Right atrium auricular region (tissue), 2 donors: ENCODE data around the gene EML5. TPM values are rescaled to one million over a fixed set of nuclear protein-coding genes. Genes with fewer than 3 reads are reported as not detected.

Source experiments
- DNase-seq: peaks from one replicate; pipeline ENCODE4 v3.0.0-alpha.2; 2019; ENCODE audit warnings: low spot score
- H3K27ac ChIP-seq, 2 donors: fragments of 200-600 bp; sonication (generic); 1 replicate in 1 of 2; 2 replicates in 1 of 2; pipeline ENCODE4 v1.5.1; 2016 to 2019
- H3K27me3 ChIP-seq, 2 donors: fragments of 200-600 bp; sonication (generic); one replicate each; pipeline versions ENCODE4 v1.5.1 to v1.6.0; 2017 to 2019
- H3K36me3 ChIP-seq: fragments of 200-600 bp; sonication (generic); one replicate; pipeline ENCODE4 v1.5.1; 2016
- H3K4me1 ChIP-seq, 2 donors: fragments of 200-600 bp; sonication (generic); one replicate each; pipeline versions ENCODE4 v1.5.1 to v1.6.0; 2017 to 2019
- H3K4me3 ChIP-seq, 2 donors: fragments of 200-600 bp; sonication (generic); 1 replicate in 1 of 2; 2 replicates in 1 of 2; pipeline ENCODE4 v1.5.1; 2017 to 2019; ENCODE audit warnings: mild to moderate bottlenecking in 1 of 2, moderate library complexity in 1 of 2
- H3K9me3 ChIP-seq, 2 donors: fragments of 200-600 bp; sonication (generic); one replicate each; pipeline ENCODE4 v1.5.1; 2019
- total RNA-seq, 2 donors: library from RNA; depleted of rRNA; stranded (reverse); fragments of >200 nt; gene quantifications; one replicate each; pipeline ENCODE4 v1.1.0, GENCODE V29; 2016
- TF ChIP-seq, protein P1 (sequence below), 2 donors: fragments of 200-600 bp; sonication (generic); IDR thresholded peaks; one replicate each; pipeline ENCODE4 v1.5.1; 2019; ENCODE audit warnings: antibody characterized with exemption in 2 of 2

Gene EML5
- total RNA-seq, 2 donors from 2014 or later, result 0.11 to 0.75 TPM

DNA sequence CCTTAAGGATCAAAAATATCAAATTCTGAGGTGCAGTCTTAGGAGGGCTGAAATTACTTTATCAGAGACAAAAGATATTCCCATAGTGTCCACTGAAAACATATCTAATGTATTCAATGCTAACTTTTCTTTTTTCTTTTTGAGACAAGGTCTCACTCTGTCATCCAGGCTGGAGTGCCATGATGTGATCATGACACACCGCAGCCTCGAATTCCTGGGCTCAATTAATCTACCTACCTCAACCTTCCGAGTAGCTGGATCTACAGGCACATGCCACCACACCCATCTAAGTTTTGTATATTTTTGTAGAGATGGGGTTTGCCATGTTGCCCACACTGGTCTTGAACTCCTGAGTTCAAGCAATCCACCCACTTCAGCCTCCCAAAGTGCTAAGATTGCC is 161.7 kb downstream of the EML5 start:
- no peaks in the 10 kb centered on the region for H3K27me3 ChIP-seq
- H3K4me1 ChIP-seq, result no peaks in the 10 kb centered on the region
- H3K27ac ChIP-seq, result no peak overlapping the region
- TF ChIP-seq, protein P1, sequence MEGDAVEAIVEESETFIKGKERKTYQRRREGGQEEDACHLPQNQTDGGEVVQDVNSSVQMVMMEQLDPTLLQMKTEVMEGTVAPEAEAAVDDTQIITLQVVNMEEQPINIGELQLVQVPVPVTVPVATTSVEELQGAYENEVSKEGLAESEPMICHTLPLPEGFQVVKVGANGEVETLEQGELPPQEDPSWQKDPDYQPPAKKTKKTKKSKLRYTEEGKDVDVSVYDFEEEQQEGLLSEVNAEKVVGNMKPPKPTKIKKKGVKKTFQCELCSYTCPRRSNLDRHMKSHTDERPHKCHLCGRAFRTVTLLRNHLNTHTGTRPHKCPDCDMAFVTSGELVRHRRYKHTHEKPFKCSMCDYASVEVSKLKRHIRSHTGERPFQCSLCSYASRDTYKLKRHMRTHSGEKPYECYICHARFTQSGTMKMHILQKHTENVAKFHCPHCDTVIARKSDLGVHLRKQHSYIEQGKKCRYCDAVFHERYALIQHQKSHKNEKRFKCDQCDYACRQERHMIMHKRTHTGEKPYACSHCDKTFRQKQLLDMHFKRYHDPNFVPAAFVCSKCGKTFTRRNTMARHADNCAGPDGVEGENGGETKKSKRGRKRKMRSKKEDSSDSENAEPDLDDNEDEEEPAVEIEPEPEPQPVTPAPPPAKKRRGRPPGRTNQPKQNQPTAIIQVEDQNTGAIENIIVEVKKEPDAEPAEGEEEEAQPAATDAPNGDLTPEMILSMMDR (IDR thresholded peaks at IDR 0.05), result no peak
- DNase-seq, result no peak
- no peak overlapping the region for H3K4me3 ChIP-seq
- no peaks in the 10 kb centered on the region for H3K36me3 ChIP-seq
- H3K9me3 ChIP-seq, result no peaks in the 10 kb centered on the region

DNA sequence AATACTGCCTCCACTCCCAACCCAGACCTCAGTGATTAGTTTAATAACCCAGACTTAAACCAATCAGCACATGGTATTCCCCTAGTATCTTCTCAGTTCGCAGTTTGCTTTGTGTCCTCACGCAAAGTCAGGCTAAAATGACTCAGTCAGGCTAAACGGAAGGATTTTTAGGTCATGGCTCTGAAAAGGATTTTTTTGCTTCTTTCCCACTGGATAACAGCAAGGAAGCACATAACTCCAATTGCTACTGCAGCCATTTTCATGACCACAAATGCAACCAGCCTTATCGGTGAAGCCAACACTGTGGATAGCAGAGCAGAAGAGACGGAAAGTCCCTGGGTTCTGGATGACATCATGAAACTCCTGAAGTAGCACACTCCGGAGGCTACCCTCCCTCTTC is 162.2 kb downstream of the EML5 start:
- Histone ChIP-seq H3K4me3 (no peak overlapping the region), H3K36me3 (no peaks in the 10 kb centered on the region), H3K27ac (no peak overlapping the region), H3K27me3 (no peaks in the 10 kb centered on the region), H3K9me3 (no peaks in the 10 kb centered on the region), H3K4me1 (no peaks in the 10 kb centered on the region)
- DNase-seq, result no peak
- TF ChIP-seq, protein P1 (IDR thresholded peaks at IDR 0.05), result no peak

DNA sequence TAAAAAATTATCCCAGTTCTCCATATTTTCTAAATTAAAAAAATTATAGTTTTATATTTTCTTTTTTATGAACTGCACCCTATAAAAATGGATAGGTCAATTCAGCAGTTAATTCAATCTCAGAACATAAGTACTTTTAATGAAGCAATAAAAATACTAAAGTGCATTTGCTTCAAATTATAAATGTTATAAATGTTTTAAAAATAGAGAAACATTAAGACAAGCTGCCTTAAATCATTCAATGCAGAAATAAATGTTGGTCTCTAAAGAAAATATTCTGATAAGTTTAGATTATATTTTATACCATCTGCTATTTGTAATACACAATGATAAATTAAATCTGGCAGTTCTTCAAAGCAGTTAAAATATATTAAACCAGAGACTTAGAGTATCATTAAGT is 164.3 kb downstream of the EML5 start:
- no peaks in the 10 kb centered on the region for H3K27me3 ChIP-seq
- H3K9me3 ChIP-seq, result no peaks in the 10 kb centered on the region
- no peaks in the 10 kb centered on the region for H3K4me1 ChIP-seq
- TF ChIP-seq, protein P1 (IDR thresholded peaks at IDR 0.05), result no peak
- no peaks in the 10 kb centered on the region for H3K36me3 ChIP-seq
- DNase-seq, result no peak
- H3K4me3 ChIP-seq, result no peak overlapping the region
- H3K27ac ChIP-seq, result no peak overlapping the region

DNA sequence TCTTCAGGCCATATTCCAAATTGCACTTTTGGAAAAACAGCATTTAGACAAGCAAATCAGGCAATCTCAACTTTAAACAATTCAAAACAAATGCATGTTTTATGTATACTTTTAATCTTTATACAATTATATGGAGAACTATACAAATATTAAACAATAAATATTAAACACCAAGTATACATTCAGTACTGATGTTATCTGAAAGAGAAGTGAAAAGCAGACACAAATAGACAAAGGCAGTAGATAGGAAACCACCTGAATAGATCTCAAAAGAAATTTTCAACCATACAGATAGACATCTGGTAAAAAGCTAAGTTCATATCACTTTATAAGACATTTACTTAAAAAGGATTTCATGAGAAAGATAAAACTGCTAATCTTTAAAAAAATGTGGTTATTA is 164.7 kb downstream of the EML5 start:
- Histone ChIP-seq H3K27me3 (no peaks in the 10 kb centered on the region), H3K36me3 (no peaks in the 10 kb centered on the region), H3K4me1 (no peaks in the 10 kb centered on the region), H3K27ac (no peak overlapping the region), H3K4me3 (no peak overlapping the region), H3K9me3 (no peaks in the 10 kb centered on the region)
- TF ChIP-seq, protein P1 (IDR thresholded peaks at IDR 0.05), result no peak
- DNase-seq, result no peak

DNA sequence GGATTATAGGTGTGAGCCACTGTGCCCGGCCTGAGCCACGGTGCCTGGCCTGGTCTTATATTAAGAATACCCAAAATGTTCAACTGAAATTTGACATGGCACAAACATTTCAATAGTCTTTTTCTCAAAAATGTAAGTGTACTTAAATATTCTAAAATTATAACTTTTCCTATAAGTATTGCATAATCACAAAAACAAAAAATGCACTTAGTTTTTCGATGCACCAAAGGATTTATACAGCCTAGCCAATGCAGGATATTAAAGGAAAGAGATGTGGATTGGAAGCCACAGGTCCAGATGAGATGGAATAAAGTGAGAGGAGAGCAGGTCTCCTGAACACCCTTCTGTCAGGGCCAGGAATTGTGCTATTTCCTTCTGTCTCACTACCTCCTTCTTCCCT is 167.1 kb downstream of the EML5 start:
- Histone ChIP-seq H3K4me3 (no peak overlapping the region), H3K4me1 (no peaks in the 10 kb centered on the region), H3K27me3 (no peaks in the 10 kb centered on the region), H3K36me3 (no peaks in the 10 kb centered on the region), H3K27ac (no peak overlapping the region), H3K9me3 (no peaks in the 10 kb centered on the region)
- TF ChIP-seq, protein P1 (IDR thresholded peaks at IDR 0.05), result no peak
- DNase-seq, result no peak

DNA sequence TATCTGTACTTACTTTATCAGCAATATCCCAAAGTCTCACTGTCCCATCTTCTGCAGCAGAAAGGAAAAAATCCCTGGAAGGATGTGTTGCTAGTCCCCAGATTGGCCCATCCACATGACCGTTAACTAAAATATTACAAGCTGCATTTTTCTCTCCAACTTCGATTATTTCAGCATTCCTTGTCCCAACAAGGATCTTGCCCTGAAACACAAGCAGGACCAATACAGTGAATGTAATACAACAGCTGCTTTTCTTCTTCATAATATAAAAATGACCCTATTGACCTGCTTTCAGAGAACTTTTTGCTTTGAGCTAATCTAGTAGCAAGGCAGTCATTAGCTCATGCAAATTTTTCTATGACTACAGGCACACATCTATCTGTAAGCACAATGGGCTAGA is 171.7 kb downstream of the EML5 start:
- Histone ChIP-seq H3K4me1 (no peaks in the 10 kb centered on the region), H3K27me3 (no peaks in the 10 kb centered on the region), H3K36me3 (no peaks in the 10 kb centered on the region), H3K4me3 (no peak overlapping the region), H3K9me3 (no peaks in the 10 kb centered on the region), H3K27ac (no peak overlapping the region)
- TF ChIP-seq, protein P1 (IDR thresholded peaks at IDR 0.05), result no peak
- no peak for DNase-seq
